Measurements from ENCODE around the gene EMSY.

GRCh38 chr11:76542436-76542835, 97.6 kb downstream of the EMSY start:
- TF ChIP-seq, protein P1, sequence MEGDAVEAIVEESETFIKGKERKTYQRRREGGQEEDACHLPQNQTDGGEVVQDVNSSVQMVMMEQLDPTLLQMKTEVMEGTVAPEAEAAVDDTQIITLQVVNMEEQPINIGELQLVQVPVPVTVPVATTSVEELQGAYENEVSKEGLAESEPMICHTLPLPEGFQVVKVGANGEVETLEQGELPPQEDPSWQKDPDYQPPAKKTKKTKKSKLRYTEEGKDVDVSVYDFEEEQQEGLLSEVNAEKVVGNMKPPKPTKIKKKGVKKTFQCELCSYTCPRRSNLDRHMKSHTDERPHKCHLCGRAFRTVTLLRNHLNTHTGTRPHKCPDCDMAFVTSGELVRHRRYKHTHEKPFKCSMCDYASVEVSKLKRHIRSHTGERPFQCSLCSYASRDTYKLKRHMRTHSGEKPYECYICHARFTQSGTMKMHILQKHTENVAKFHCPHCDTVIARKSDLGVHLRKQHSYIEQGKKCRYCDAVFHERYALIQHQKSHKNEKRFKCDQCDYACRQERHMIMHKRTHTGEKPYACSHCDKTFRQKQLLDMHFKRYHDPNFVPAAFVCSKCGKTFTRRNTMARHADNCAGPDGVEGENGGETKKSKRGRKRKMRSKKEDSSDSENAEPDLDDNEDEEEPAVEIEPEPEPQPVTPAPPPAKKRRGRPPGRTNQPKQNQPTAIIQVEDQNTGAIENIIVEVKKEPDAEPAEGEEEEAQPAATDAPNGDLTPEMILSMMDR (IDR thresholded peaks at IDR 0.05; ENCODE audit: insufficient read depth, low read length): no peak
- TF ChIP-seq POLR2AphosphoS5 (IDR thresholded peaks at IDR 0.05; ENCODE audit: low read depth): no peak
- TF ChIP-seq SPI1 (IDR thresholded peaks at IDR 0.05; ENCODE audit: borderline replicate concordance, low read depth): no peak

All from HL-60 (cell line).